HL-60/S4 treated with retinoic acid at 250 ng/mL for 4 days and 3 days (cell line): Measurements from ENCODE around the gene MAOB.
"Not testable (repeated sequence)": the region's sequence is repeated elsewhere in the genome, so short reads cannot be mapped to it uniquely, and the experiment has no call there.

Experiments
- in situ Hi-C: fragments of 300-500 bp; cut with MboI; formaldehyde crosslinking; loops from 2 replicates; pipeline ENCODE4 v1.7.0; 2022; ENCODE audit warnings: low sequenced_read_pairs

MAOB gene

GRCh38 chrX:43882294-43882681 lies at the start of gene MAOB:
MAOB (minus strand) TSS chrX:43882450; CDS start chrX:43882299, 151 bp downstream.
- in situ Hi-C loops, result no loop called here

DNA sequence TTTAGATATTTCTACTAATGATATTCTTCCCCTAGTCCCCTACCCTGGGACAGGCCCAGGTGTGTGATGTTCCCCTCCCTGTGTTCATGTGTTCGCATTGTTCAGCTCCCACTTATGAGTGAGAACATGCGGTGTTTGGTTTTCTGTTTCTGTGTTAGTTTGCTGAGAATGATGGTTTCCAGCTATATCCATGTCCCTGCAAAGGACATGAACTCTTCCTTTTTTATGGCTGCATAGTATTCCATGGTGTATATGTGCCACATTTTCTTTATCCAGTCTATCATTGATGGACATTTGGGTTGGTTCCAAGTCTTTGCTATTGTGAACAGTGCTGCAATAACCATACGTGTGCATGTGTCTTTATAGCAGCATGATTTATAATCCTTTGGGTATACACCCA lies 39.8 kb upstream of the MAOB start:
- in situ Hi-C loops, result not testable (repeated sequence)

DNA sequence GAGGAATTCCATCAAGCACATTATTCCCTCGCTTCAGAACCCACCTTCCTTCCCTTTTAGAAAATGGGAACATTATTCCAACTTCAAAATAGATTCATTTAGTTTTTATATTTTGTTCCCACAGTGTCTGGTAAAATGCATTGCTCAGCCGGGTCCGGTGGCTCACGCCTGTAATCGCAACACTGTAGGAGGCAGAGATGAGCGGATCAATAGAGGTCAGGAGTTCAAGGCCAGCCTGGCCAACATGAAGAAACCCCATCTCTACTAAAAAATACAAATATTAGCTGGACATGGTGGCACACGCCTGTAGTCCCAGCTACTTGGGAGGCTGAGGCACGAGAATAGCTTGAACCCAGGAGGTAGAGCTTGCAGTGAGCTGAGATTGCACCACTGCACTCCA lies 28.5 kb upstream of the MAOB start:
- in situ Hi-C loops, result not testable (repeated sequence)

- in situ Hi-C loops, result no loop called here
Measured at GRCh38 chrX:43910012-43910411, 27.8 kb upstream of the MAOB start.

GRCh38 chrX:43909141-43909540 lies 26.9 kb upstream of the MAOB start:
- in situ Hi-C loops, result no loop called here

DNA sequence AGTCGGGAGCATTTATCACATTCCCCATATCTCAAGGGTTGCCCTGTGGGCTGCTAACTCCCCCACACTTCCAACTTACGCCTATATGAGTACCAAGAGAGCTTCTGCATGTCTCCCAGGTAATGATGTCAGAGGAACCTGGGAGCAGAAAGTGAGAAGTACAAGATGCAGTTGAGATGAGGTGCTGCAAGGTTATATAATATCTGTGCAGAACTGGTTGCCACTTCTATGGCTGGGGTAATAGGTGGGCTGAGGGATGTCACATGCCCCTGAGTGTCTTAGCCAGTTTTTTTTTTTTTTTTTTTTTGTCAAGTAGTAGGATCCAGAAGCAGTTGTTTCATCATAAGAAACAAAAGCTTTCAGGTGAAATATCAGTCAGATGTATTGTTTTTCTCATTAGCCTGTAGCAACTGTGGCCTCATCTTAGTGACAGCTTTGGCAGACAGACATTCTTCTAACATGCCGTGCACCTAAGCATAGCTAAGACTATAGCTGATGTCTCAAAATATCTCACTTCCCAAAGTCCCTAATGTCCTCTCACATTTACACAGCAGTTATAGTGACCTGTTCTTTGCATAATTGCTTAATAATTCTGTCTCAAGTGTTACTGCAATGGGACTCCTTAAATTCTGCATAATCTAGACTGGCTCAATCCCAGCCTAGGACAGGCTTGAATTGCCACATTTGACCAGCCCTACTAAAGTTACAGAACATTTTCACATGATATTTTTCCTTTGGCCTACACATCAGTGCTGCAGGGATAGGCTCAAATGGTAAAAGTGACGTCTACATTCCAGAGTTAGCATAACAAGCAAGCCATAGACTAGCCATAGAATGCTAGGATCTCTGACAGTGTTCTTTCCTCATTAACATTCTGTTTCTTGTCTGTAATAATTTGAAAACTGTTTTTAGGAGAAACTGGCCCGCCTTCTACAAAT lies 17.9 kb upstream of the MAOB start:
- in situ Hi-C loops, result no loop called here

- in situ Hi-C loops, result no loop called here
Measured at GRCh38 chrX:43898406-43899035, 16.3 kb upstream of the MAOB start.

DNA sequence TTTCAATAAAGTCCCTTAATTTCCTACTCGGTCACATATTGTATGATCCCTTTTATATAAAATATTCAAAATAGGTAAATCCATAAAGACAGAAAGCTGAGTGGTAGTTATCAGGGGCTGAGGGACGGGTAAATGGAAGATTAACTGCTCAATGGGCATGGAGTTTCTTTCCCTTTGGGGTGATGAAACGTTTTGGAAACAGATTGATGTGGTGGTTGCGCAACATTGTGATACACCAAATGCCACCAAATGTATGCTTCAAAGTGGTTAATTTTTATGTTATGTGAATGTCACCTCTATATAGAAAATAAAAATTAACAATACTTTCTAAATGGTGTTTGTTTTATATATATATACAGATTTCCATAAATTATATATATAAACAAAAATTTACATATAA lies 15.0 kb upstream of the MAOB start:
- in situ Hi-C loops, result no loop called here

DNA sequence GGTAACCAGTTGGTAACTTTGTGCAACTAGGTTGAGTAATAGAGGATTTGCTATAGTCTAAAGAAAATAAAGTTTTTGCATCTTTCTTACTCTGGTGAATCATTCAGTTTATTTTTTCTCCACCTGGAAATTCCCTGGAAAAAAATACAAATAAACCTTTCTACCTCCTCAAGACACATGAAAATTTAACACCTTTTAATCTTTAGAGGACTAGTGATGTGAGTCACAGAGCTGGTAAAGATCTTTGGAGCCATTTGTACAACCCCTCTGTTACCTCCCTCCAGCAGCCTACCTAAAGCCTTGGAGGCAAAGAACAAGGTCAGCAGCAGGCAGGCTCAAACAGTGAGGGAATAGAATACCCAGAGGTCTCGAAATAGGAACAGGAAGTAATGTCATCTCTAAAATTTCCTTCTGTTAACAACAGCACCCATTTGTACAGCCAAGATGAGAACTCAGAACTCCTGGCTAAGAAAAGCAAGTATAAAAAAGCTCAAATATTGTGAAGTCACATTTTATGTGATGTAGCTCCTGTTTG lies 10.2 kb upstream of the MAOB start:
- in situ Hi-C loops, result no loop called here

DNA sequence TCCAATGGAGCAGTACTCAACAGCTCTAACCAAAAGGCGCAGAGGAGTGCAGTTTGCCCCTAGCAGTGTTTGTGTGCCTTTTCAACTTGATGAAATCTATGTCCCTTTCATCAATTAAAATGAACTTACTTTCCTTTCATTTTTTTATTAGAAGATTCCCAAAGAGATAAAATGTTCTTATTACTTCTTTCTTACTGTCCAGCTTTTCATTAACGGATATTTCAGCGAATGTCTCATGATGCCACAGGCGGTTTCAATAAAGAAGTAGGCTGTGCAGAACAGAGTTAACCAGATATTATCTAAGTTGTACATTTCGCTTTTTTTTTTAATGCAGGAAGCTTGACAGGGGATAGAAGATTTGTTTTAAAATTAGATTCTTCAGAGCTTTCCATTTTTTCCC lies 3.4 kb upstream of the MAOB start:
- in situ Hi-C loops, result no loop called here

DNA sequence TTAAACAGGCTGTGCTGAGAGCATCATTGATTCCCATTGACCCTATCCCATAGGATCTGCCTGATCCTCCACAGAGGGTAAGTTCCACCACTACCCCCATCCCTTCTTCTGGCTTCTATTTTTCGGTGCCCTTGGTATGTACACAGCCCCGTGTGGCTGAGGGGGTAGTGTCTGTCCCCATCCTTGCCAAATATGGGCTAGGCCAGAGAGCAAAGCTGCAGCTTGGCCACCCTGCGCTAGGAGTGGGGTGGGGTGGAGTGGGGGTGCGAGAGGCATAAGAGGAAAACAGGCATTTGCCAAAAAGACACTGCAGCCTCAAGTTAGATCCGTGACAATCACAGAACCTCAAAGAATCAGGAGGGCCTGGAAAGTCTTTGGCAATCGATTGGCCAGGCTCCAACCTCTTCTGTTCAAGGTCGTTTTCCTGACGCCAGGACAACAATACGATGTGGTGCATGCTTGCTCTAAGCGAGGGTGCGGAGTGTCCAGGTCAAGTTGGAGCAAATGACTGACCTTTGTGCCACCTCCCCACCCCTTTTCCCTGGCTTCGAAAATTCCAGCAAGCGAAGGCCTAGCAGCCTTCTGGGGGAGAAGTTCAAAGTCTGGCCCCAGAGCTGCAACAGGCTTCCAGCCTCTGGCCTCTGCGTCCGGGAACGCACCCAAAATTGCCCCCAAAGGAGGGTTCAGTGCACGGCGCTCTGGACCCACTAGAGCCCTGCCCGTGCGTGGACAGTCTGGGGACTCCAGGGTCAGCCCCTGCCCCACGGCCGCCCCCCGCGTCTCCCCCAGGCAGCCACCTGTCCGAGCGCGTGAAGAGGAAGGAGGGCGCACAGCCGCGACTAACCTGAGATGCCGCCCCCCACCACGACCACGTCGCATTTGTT lies 598 bp downstream of the MAOB start:
- in situ Hi-C loops, result no loop called here

DNA sequence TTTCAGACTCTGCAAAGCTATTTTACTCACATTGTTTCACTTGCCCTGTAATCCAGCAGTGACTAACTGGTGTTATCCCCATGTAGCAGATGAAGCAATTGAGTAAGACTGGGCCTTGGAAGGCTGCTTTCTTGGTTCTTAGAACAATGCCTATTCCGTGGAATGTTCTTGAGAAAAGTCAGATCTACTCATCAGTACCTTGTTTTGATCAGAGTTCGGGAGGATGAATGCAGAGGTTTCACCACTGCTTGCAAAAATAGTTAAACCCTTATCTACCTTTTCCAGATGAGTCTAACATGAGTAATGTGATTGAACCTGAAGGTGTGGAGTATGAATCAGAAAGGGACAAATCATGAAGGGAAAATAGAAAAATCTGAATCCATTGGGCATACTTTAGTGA lies 1.8 kb downstream of the MAOB start:
- in situ Hi-C loops, result no loop called here

- in situ Hi-C loops, result no loop called here
Measured at GRCh38 chrX:43878906-43879526, 3.2 kb downstream of the MAOB start.

DNA sequence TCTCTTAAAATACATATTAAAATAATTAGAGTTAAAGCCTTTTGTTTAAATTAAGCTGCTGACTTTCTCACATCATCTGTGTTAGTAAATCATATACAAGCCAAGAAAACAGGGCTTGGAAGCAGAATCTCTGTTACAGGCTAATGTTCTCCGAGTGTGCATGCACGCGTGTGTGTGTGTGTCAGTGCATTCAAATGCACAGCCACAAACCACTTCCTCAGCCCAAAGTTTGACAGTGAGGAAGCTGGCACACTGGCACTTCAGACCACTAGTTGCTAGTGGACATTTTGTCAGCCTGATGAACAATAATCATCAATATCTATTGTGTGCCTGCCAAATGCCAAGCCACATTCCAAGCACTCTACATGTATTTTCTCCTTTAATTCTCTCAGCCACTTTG lies 5.6 kb downstream of the MAOB start:
- in situ Hi-C loops, result no loop called here

- in situ Hi-C loops, result no loop called here
Measured at GRCh38 chrX:43870758-43871419, 11.4 kb downstream of the MAOB start.

DNA sequence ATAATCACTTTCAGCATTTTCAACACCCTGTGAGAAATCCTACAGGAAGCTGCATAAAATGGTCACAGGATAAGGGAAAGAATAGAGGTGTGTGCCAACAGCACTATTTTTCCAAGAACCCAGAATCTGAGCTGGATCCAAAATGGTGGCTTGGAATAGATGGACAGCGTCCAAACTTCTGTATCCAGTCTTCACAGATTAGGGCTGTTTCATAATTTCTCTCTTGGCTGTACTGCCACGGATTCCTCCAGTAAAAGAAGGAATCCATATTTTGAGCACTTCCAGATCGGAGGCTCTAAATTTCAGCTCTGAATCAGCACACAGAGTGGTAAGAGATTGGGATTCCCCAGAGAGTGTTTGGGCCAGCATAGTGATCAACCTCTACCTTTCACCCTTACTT lies 12.2 kb downstream of the MAOB start:
- in situ Hi-C loops, result no loop called here

DNA sequence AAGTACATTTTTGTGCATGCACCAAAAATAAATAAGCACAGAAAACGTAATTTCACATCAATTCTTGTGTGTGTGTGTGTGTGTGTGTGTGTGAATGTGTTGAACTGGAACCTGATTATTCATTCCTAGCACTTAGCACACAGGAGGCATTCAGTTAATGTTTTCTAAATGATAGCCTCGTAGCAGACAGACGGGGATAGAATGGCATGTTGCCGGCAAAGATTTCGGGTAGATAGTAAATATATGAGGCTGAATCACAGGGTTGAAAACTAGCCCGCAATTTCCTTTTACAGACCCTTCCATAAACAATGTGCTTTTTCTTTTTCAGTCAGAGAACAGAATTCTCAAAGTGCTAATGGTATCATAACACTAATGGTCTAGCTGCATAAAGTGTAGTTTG lies 13.5 kb downstream of the MAOB start:
- in situ Hi-C loops, result no loop called here

DNA sequence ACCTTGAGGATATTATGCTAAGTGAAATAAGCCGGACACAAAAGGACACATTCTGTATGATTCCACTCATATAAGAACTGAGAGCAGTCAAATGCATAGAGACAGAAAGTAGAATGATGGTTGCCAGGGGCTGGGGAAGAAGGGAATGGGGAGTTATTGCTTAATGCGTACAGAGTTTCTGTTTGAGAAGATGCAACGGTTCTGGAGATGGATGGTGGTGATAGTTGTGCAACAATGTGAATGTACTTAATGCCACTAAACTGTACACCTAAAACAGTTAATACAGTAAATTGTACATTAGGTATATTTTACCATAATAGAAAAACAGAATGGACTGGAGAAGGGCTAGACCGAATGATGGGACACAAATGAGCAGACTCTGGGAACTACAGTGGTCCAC lies 15.8 kb downstream of the MAOB start:
- in situ Hi-C loops, result no loop called here

GRCh38 chrX:43865791-43866190 lies 16.5 kb downstream of the MAOB start:
- in situ Hi-C loops, result no loop called here

- in situ Hi-C loops, result no loop called here
Measured at GRCh38 chrX:43862434-43862833, 19.8 kb downstream of the MAOB start.
